Activated CD8-positive, alpha-beta memory T cell treated with anti-CD3 and anti-CD28 coated beads for 36 hours (primary cell): ENCODE results near the gene FHIT. TPM values are rescaled to one million over a fixed set of nuclear protein-coding genes. Genes with fewer than 3 reads are reported as not detected.

ENCODE experiments used
- CTCF ChIA-PET: fragments of 350-600 bp; sonication (Branson Sonifier 250); formaldehyde crosslinking; loops from one replicate; lab custom pipeline; 2021; ENCODE audit warnings: antibody characterized with exemption; lab: Charles Lee
- POLR2A ChIA-PET: fragments of 350-600 bp; sonication (Branson Sonifier 250); formaldehyde crosslinking; loops from one replicate; lab custom pipeline; 2021; ENCODE audit warnings: antibody characterized with exemption; lab: Charles Lee
- total RNA-seq, 2 experiments: library from RNA; stranded (reverse); gene quantifications; one replicate each; pipeline ENCODE4 v1.2.3, GENCODE V29; 2021

FHIT gene
- total RNA-seq, 2 experiments from 2014 or later, result 5.0 to 5.7 TPM

DNA sequence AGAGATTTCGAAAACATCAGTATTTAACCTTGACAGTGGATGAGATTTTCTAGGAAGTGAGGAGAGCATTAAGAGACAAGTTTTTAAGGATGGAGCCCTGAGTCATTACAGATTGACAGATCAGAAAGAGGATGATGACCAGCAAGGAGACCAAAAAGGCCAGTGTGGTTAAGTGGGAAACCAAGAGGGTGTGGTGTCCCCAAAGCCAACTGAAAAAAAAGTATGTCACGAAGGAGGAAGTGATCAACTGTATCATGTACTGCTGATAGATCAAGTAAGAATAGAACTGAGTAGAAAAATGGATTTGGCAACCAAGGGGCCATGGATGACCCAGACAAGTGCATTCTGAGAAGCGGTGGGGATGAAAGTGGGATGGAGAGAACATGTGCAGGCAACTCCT lies 491.8 kb downstream of the FHIT start:
- CTCF ChIA-PET, result no interaction called here
- POLR2A ChIA-PET, result no interaction called here

DNA sequence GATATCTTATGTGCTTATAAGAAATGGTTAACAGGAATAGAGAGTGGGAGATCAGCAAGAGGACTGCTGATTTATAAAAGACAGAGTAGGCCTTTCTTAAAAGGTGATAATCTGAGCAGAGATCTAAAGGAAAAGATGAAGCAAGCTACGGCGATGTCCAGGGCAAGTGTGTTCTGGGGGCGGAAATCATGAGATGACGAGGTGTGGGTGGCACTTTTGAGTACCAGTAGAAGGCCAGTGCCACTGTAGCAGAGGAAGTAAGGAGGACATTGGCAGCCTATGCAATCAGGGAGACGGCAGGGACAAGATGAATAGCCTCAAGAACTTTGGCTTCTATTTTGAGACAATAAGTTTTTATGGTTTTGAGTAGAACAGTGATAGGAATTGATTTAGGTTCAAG lies 492.4 kb downstream of the FHIT start:
- CTCF ChIA-PET, result no interaction called here
- POLR2A ChIA-PET, result no interaction called here

DNA sequence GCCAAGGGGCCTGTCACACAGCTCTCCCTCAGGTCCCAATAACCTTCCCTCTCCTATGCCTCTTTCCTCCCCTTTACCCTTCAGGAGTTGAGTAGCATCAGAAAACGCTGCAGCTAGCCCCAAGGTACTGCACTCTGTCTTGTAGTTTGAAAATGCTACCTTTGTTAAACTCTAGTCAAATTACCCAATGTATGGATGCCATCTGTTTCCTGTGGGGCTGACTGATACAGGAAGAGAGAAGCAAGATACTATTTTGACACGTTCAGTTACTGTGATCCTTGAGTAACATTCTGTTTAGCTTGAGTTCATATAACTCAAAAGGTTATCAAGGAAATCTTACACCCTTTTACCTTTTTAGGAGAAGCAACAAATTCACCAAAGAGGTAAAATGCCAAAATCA lies 493.1 kb downstream of the FHIT start:
- ChIA-PET POLR2A (no interaction called here), CTCF (no interaction called here)

DNA sequence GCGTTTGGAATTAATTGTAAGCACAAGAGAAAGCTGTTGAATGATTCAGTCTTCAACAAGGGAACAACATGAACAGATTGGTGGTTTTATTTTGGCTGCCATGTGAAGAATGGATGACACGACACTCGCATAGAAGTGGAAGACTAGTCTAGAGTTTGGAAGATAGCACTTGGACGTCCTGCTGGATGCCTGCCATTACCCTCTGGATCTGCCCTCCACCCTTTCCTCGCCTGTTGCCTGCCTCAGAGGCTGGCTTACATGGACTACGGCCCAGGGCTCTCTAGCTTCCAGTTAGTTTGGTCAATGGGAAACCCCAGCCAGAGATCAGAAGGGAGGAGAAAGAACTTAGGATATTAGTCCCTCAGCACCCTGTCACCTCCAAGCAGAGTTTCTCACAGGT lies 493.5 kb downstream of the FHIT start:
- POLR2A ChIA-PET, result no interaction called here
- CTCF ChIA-PET, result no interaction called here

DNA sequence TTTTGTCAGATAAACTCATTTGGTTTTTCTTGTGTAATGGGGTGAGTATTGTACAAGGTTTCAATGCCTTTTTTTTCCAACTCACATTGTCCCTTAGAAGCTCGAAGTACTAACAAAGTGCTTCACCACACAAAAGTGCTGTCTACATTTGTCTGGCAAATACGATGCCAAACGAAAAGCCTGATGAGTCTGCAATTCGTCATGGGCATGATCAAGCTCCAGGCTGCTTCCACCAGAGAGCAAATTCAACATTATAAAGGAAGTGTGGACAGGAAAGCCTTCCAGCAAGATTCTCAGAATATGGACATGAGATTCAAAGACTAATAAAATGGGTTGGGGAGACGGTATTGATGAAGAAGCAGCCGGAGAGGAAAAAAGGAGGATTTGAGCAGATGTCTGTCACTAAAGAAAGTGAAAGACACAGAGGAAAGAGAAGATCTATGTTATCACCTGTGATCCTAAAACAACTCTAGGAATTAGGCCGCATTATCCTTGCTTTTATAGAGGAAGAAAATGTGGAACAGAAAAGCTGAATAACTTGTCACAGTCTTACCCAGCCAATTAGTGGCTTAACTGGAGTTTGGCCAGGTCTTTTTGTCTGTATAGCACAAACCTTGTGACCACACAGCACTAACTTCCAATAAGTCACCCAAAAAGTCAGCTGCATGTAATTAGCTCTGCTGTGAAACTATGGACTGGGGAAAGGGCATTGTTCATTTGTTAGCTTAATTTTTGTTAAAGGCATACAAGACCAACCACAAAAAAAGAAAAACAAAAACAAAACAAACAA lies 494.8 kb downstream of the FHIT start:
- ChIA-PET POLR2A (no interaction called here), CTCF (no interaction called here)

DNA sequence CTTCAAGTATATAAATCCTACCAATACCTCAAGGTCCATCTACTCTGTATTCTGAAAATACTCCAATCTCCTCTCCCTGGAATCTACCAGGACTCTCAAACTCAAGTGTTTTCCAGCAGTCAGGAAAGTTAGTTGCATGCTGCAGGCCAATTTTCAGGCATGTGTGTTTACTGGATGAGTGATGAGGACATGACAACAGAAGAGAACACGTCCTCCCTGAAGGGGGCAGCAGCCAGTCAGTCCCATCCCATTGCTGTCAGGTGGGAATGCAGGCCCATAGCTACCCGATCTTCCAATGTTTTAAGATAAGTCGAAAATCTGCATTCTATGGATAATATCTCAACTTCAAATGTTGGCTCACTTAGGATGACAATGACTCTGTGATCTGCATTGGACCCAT lies 496.2 kb downstream of the FHIT start:
- ChIA-PET POLR2A (no interaction called here), CTCF (no interaction called here)

DNA sequence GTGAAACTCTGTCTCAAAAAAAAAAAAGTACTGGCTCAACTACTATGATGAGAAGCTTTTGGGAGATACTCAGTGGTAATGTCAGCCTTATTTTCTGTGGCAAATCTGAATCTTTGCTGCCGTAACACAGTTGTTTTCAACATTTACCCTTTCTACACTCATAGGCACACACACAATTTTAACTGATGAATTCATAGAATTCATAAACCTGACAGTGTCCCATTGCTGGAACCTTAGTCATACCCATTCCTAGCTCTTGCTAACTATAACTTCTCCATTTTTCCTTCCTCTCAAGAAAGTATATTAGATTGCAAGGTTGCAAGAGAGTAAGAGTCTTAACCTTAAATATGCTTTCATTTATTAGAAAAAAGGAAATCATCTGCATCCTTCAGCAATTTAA lies 496.6 kb downstream of the FHIT start:
- ChIA-PET POLR2A (no interaction called here), CTCF (no interaction called here)

DNA sequence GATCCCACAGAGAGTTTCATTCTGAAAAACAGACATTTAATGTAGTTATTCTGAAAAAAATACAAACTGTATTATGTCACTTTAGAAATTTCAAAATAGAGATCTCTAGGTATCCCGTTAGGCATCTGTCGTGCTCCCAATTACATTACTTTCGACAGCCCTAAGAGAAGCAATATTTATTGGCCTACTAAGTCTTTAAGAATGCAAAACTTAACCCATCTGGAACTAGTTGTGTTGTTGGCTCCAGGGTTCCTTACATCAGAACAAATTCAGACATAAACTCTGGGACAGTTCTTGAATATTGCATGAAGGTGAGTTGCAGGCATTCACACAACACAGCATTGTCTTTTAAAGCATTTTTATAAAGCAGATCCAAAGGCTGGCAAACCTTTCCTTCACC lies 498.4 kb downstream of the FHIT start:
- POLR2A ChIA-PET, result no interaction called here
- CTCF ChIA-PET, result no interaction called here

DNA sequence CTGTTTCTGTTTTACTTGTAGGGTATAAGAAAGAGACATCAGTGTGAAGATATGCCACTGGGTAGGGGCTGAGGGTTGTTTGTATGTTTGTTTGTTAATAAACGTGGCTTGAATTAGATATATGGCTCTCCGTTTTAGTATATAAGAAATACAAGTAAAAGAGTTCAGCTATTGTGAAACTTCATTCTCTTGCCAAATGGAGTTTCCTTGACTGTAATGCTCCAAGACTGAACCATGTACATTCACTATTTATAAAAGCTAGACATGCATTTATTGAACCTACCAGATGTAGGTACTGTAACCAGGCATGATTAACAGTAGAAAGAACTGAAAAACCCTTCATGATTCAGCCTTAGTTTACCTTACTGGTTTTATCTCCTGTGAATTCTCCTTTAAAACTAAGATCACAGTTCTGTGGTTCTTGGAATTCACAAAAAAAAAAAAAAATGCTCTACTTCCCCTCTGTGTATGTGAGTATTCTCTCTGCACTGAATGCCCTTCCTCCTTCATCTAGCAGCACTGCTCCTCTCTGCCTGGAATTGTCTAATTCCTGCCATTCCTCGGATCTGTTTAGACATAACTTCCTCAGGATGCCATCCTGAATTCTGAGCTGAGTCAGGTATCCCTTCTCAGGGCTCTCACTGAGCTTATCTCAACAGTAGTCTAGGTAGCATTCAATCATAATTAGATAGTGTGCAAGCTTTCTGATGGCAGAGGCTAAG lies 504.4 kb downstream of the FHIT start:
- ChIA-PET POLR2A (no interaction called here), CTCF (no interaction called here)

DNA sequence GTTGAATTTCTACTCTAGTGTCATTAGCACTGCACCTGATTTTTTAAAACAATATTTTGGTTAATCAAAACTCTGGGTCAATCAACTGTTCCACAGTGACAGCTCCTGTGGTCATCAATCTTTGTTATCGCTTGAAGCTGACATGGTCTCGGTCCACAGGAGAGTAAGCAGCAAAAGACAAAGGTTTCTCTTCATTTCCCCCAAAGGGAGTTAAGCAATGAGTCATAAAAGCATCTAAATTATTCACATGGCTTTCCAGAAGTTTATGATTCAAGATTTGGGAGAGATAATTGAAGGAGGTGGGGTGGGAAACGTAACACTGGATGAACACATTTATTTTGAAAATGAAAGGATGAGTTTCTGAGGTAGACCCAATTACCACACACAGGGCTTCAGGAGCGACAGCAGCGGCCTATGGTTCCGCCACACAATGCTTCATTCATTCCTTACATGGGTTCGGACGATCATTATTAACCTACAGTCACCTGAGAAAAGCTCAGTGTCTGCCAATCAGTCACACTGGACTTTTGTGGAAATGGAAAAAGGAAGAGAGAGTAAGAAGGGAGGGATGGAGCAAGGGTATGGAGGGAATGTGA lies 505.1 kb downstream of the FHIT start:
- CTCF ChIA-PET, result no interaction called here
- POLR2A ChIA-PET, result no interaction called here

DNA sequence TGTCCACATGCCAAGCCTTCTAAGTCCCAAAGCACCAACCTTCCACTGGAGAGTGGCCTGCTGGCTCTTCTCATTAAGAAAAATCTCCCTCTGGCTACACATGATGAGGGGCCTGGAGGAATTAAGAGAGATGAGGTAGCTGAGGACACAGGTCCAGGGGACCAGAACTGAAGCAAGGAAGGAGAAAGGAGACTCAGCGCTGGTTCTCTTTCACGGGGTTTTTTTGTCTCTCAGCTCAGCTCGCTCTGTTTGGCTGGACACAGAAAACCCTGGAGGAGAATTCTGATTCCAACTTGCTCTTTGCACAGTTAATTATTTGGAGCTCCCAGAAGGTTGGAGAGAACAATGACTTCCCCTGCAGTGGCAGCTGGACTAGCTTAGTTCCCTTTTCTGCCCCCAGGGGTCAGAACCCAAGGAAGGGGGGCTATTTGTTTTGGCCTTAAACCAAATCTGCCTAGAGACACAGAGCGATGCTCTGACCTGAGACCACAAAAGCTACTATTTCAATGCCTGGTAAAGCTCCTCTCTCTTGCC lies 507.6 kb downstream of the FHIT start:
- POLR2A ChIA-PET, result no interaction called here
- CTCF ChIA-PET, result no interaction called here

DNA sequence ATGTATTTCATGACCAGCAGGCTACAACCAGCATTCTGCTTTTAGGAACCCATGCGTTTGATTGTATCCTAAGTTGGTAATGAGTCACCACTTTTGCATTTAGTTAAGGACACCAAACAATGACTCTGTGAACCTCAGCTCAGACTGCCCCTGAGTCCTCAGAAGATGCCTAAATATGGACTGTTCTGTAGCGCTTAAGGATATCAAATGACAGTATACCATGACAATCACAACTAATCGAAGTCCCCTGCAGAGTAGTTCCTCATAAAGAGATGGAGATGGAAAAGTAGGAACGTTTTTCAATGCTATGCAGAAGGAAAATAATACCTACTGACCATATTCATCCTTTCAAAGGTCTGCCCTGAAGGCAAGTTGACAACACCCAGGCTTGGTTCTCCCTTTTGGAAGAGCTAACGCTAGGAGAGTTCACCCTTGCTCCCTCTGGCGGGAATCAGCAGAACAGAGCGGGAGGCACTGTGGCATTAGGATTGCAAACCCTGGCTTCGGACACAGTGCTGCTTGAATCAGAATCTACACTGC lies 508.6 kb downstream of the FHIT start:
- CTCF ChIA-PET, result no interaction called here
- POLR2A ChIA-PET, result no interaction called here

DNA sequence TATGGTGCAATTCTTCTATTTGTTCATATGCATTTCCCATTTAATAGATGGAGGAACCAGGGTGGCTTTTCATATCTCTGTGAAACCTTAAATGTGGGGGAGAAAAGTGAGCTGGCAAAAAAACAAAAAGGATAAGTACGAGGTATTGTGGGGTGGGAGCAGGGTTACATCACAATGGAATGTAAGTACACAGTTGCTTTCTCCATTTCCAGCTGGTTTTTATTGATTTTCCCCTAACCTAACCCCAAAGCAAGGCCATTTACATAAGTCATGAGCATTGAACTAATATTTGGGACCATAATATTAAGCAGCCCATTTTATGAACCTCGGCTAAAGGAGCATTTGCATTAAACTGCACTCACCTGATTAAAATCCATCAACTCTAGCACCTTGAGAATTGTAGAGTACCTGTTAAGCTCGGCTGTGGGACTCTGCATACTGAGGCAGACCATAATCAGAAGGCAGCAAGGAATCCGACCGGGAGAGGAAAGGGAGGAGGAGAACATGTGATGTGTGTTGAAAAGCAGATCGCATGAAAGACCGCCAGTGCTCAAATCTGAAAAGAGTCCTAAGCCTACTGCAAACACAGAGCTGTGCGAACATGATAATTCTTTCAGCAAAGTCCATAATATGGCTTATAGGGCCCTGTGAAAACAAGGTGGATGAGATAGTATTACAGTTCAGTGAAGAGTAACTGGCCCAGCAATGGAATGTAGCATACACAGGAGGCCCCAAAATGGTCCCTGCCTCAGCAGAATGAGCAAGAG lies 513.4 kb downstream of the FHIT start:
- ChIA-PET POLR2A (no interaction called here), CTCF (no interaction called here)

DNA sequence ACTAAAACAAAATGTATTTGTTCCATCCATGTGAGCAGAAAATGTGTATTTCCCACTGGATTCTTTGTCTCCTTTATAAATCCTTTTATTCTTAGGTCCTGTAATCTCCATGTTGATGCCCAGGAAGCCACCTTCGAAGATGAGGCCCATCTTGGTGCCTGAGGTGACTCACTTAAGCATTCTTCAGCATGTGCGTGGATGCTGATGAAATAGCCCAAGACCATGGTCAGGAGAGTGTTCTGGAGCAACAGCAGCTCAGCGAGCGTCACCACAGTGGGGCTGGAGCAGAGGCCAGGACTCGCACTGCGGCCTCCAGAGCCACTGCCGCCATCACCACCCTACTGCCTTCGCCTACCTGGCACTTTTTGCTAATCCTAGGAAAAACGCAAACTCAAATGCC lies 520.9 kb downstream of the FHIT start:
- CTCF ChIA-PET, result no interaction called here
- POLR2A ChIA-PET, result no interaction called here

DNA sequence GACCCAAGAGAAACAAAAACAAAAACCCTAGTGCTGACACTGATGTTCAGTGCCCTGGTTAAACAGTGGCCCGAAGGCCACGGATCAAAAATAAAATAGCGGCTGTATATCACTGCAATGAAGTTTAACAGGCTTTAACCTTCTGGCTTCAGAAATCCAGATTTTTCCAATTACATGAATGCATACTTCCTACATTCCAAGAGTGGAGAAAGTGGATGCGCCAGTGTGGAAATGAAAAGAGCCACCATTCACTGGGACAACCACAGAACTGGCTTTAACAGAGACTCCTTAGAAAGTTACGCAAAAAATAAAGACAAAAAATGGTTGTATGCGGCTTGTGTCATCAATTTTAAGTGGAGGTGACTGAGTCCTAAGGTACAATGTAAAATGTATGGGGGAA lies 522.2 kb downstream of the FHIT start:
- CTCF ChIA-PET, result no interaction called here
- POLR2A ChIA-PET, result no interaction called here

DNA sequence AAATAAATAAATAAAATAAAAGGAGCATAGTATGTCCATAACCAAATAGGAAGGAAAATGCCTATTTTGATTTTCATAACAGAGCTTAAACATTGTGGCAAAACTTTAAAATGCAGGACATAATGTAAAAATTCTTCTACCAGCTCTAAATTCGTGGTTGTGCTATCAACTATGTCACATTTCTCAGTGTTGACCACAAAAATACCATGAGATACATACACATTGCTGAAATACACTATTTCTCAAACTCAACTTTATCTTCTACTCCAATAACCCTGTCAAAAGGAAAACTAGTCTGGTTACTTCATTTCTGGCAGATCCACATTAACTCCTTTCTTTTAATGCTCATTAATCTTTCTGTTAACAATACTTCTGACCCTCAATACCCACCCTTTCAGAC lies 523.2 kb downstream of the FHIT start:
- CTCF ChIA-PET, result no interaction called here
- POLR2A ChIA-PET, result no interaction called here

DNA sequence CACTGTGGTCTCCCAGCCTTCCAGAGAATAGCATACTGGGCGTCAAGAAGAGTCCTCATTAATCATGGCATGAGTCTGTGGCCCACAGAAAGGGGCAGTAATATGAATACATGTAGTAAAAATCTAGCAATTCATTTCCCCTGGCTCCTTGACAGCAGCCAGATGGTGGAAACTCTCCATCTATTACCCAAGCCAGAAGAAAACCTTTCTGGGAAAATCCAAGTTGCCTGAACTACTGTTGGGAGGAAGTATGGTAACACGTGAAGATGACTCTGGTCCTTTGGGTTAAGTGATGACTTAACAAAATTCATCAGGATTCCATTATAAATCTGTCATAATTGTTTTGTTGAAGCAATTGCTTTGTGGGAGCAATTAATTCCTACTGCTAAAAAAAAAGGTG lies 530.5 kb downstream of the FHIT start:
- CTCF ChIA-PET, result no interaction called here
- POLR2A ChIA-PET, result no interaction called here

DNA sequence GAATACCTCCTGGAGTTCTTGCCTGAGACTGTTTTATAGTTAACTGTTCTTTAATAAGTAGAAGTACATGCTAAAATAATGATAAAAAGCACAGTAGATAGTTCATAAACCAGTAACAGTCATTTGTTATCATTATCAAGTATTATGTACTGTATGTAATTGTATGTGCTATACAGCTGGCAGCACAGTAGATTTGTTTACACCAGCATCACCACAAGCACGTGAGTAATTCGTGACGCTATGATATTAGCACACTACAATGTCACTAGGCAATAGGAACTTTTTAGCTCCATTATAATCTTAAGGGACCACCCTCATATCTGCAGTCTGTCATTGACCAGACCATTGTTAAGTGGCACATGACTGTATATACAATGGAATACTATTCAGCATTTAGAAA lies 534.7 kb downstream of the FHIT start:
- ChIA-PET POLR2A (no interaction called here), CTCF (no interaction called here)

DNA sequence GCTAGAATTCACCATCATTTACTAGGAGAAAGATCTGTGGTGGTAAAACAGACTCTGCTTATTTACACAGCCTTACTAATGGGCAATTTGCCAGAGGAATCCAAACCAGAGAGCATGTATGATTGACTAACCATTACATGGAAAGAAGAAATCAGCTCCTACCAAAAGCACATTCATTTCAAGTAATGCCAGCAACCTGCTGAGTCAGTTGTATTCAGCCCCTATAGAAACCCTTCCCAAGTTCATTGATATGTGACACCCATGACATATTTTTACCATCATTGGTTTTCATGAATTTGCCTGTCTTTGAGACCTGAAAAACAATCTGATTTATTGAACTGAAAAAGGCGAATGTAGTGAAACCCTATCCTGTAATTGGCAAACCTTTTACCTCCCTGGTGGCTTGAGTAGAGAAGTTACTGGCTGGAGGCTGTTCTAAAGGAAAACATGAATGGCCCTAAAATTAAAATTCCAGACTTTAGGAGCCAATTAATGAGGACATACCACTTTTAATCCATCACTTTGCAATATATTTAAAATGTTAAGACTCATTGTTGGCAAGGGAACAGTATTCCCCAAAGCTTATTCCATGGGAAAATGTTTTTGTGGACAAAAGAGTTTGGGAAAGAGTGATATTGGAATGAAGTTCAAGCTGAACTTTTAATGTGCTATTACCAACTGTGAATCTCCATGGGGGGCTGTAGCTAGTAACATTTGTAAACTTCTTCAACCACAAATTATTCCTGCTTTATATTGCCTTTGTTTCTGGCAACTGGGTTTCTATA lies 542.9 kb downstream of the FHIT start:
- ChIA-PET POLR2A (no interaction called here), CTCF (no interaction called here)
